Measurements from ENCODE around the gene SNRNP25. TPM values are rescaled to one million over a fixed set of nuclear protein-coding genes. Genes with fewer than 3 reads are reported as not detected.

The SNRNP25 gene
- polyA plus RNA-seq, 3 donors = 18.5 to 32.2 (median 31.6) TPM

DNA sequence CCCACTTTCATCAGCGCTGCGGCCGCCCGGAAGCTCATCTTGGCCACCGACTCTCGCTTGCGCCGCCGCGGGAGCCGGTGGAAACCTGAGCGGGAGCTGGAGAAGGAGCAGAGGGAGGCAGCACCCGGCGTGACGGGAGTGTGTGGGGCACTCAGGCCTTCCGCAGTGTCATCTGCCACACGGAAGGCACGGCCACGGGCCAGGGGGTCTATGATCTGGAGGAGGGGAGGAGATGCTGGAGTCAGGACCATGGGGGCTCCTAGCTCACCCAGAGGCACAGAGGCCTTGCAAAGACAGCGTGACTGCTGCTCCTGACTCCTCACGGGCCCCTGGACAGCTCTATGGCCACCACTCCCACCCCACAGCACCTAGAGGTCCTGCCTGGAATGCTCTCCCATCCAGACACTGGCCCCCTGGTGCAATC lies 9.4 kb downstream of the SNRNP25 start:
- H3K27me3 ChIP-seq (ENCODE audit: control insufficient read depth in 2 of 2, insufficient read depth in 2 of 2, low read length in 2 of 2) = peaks cover 0 to 4% of the 10 kb centered on the region in 2 donors
- H3K27ac ChIP-seq (ENCODE audit: low read depth in 1 of 2, low read length in 2 of 2) = no peak overlapping the region
- no peaks in the 10 kb centered on the region for H3K4me1 ChIP-seq (ENCODE audit: control insufficient read depth in 1 of 2, insufficient read depth in 2 of 2, low read length in 2 of 2)
- H3K9me3 ChIP-seq (replicated peaks in 1 of 2; ENCODE audit: control insufficient read depth in 1 of 2, insufficient read depth in 1 of 2, low read length in 2 of 2) = no peaks in the 10 kb centered on the region
- Mint-ChIP-seq H3K36me3 (peaks cover 5 to 8% of the 10 kb centered on the region in 2 donors), H3K4me1 (peaks cover 7% of the 10 kb centered on the region), H3K27ac (no peak overlapping the region), H3K4me3 (no peak overlapping the region), H3K27me3 (ENCODE audit: low read depth in 3 of 3) (peaks cover 2 to 18% (median 6%) of the 10 kb centered on the region in 3 donors), H3K9me3 (no peaks in the 10 kb centered on the region)
- intact Hi-C loops (cut with micrococcal nuclease) = no loop called here
- no peaks in the 10 kb centered on the region for H3K36me3 ChIP-seq (replicated peaks in 1 of 2; ENCODE audit: control insufficient read depth in 1 of 2, insufficient read depth in 2 of 2, low read length in 2 of 2)
- no peaks in the 10 kb centered on the region for H4K20me1 ChIP-seq (ENCODE audit: insufficient read depth, low read length)
- no peak overlapping the region for H2AFZ ChIP-seq (ENCODE audit: insufficient read depth, low read depth, low read length, poor library complexity, severe bottlenecking)
- no peaks in the 10 kb centered on the region for H3K79me2 ChIP-seq (ENCODE audit: insufficient read depth, low read length)
- 92% methylated on average over 19 of the region's 21 CpGs for WGBS (ENCODE audit: insufficient coverage)
- TF ChIP-seq, protein P1, sequence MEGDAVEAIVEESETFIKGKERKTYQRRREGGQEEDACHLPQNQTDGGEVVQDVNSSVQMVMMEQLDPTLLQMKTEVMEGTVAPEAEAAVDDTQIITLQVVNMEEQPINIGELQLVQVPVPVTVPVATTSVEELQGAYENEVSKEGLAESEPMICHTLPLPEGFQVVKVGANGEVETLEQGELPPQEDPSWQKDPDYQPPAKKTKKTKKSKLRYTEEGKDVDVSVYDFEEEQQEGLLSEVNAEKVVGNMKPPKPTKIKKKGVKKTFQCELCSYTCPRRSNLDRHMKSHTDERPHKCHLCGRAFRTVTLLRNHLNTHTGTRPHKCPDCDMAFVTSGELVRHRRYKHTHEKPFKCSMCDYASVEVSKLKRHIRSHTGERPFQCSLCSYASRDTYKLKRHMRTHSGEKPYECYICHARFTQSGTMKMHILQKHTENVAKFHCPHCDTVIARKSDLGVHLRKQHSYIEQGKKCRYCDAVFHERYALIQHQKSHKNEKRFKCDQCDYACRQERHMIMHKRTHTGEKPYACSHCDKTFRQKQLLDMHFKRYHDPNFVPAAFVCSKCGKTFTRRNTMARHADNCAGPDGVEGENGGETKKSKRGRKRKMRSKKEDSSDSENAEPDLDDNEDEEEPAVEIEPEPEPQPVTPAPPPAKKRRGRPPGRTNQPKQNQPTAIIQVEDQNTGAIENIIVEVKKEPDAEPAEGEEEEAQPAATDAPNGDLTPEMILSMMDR (IDR thresholded peaks at IDR 0.05) = no peak
- no peak overlapping the region for H3K4me3 ChIP-seq (replicated peaks in 1 of 3; ENCODE audit: low read depth in 2 of 3, low read length in 3 of 3)
- H3K9ac ChIP-seq (ENCODE audit: insufficient read depth, low read length, poor library complexity, severe bottlenecking) = no peak overlapping the region
- H3K4me2 ChIP-seq (replicated peaks; ENCODE audit: extremely low read depth, low read length, poor library complexity, severe bottlenecking) = no peak overlapping the region
- DNase-seq = no peak

GRCh38 chr16:63466-63865 lies 9.8 kb downstream of the SNRNP25 start:
- H3K4me1 ChIP-seq (ENCODE audit: control insufficient read depth in 1 of 2, insufficient read depth in 2 of 2, low read length in 2 of 2) = no peaks in the 10 kb centered on the region
- H3K27ac Mint-ChIP-seq = no peak overlapping the region
- H3K27me3 Mint-ChIP-seq (ENCODE audit: low read depth in 3 of 3) = peaks cover 2 to 21% (median 6%) of the 10 kb centered on the region in 3 donors
- TF ChIP-seq, protein P1 (IDR thresholded peaks at IDR 0.05) = no peak
- intact Hi-C loops (cut with micrococcal nuclease) = no loop called here
- no peak overlapping the region for H3K4me3 ChIP-seq (replicated peaks in 1 of 3; ENCODE audit: low read depth in 2 of 3, low read length in 3 of 3)
- no peaks in the 10 kb centered on the region for H3K36me3 ChIP-seq (replicated peaks in 1 of 2; ENCODE audit: control insufficient read depth in 1 of 2, insufficient read depth in 2 of 2, low read length in 2 of 2)
- H3K4me2 ChIP-seq (replicated peaks; ENCODE audit: extremely low read depth, low read length, poor library complexity, severe bottlenecking) = no peak overlapping the region
- peaks cover under 1 to 3% of the 10 kb centered on the region in 2 donors for H3K36me3 Mint-ChIP-seq
- no peak overlapping the region for H3K9ac ChIP-seq (ENCODE audit: insufficient read depth, low read length, poor library complexity, severe bottlenecking)
- H4K20me1 ChIP-seq (ENCODE audit: insufficient read depth, low read length) = no peaks in the 10 kb centered on the region
- peaks cover 5% of the 10 kb centered on the region for H3K4me1 Mint-ChIP-seq
- 98% methylated on average over 16 of the region's 16 CpGs for WGBS (ENCODE audit: insufficient coverage)
- H2AFZ ChIP-seq (ENCODE audit: insufficient read depth, low read depth, low read length, poor library complexity, severe bottlenecking) = no peak overlapping the region
- DNase-seq = no peak
- H3K4me3 Mint-ChIP-seq = no peak overlapping the region
- H3K9me3 Mint-ChIP-seq = no peaks in the 10 kb centered on the region
- no peak overlapping the region for H3K27ac ChIP-seq (ENCODE audit: low read depth in 1 of 2, low read length in 2 of 2)
- no peaks in the 10 kb centered on the region for H3K79me2 ChIP-seq (ENCODE audit: insufficient read depth, low read length)
- H3K9me3 ChIP-seq (replicated peaks in 1 of 2; ENCODE audit: control insufficient read depth in 1 of 2, insufficient read depth in 1 of 2, low read length in 2 of 2) = no peaks in the 10 kb centered on the region
- peaks cover 0 to 4% of the 10 kb centered on the region in 2 donors for H3K27me3 ChIP-seq (ENCODE audit: control insufficient read depth in 2 of 2, insufficient read depth in 2 of 2, low read length in 2 of 2)

All from CD14-positive monocyte (primary cell).